GM12878 (cell line): ENCODE measurements around the gene PAQR9.

Source experiments
- CHD4 ChIP-seq: fragments of 200-600 bp; sonication (generic); IDR thresholded peaks from 2 replicates; pipeline ENCODE4 v1.6.1; 2016; ENCODE audit warnings: mild to moderate bottlenecking
- POLR2AphosphoS2 ChIP-seq: IDR thresholded peaks from 2 replicates; pipeline ENCODE4 v1.6.1; 2011; ENCODE audit warnings: low read depth, mild to moderate bottlenecking, low read length, improper control_type of control experiment, moderate library complexity
- YY1 ChIP-seq: IDR thresholded peaks from 2 replicates; pipeline ENCODE4 v1.6.1; 2011; ENCODE audit warnings: low read depth, mild to moderate bottlenecking, low read length
- TF ChIP-seq, protein P1 (sequence below), 3 experiments: IDR thresholded peaks in 2 of 3; conservative IDR thresholded peaks in 1 of 3; 2 replicates each; pipeline ENCODE4 v1.5.1; 2011; ENCODE audit warnings: low read depth in 3 of 3, low read length in 3 of 3, mild to moderate bottlenecking in 3 of 3, control low read depth in 2 of 3, moderate library complexity in 2 of 3, inconsistent platforms in 1 of 3, mixed read lengths in 1 of 3; ENCODE audit not compliant: control insufficient read depth in 2 of 3, insufficient read depth in 1 of 3; ENCODE audit errors: extremely low read depth in 1 of 3

DNA sequence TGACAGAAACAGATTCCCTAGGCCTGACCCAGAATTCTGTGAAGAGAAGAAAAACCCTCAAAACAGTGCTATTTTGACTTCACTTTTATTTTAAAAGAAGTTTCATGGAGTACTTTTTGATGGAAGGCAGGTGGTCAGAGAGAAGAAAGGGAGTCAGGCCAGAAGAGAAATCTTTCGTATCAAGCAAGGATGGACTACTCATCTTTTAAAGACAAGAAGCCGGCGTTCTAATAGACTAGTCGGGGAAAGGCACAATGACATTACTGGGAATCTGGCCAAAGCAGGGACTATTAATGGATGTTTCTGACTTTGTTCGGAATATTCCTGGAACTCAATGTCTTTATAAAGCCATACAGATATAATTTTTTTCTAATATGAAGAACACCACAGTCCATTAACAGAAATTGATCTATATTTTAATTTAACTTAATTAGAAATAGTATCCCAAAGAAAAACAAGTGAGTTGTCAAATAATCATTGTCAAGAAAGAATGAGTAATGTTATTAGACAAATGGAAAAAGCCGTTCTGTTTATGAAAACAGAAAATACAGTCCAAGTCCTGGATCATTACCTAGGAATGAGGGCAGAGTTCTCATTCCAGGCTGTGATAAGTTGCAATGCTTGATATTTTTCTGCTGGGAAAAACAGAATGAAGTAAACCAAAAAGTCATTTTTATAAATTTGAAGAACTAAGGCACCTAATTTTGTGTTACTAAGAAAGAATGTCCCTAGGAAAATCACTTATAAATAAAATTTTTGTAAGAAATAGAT lies 50.9 kb downstream of the PAQR9 start:
- TF ChIP-seq, protein P1, sequence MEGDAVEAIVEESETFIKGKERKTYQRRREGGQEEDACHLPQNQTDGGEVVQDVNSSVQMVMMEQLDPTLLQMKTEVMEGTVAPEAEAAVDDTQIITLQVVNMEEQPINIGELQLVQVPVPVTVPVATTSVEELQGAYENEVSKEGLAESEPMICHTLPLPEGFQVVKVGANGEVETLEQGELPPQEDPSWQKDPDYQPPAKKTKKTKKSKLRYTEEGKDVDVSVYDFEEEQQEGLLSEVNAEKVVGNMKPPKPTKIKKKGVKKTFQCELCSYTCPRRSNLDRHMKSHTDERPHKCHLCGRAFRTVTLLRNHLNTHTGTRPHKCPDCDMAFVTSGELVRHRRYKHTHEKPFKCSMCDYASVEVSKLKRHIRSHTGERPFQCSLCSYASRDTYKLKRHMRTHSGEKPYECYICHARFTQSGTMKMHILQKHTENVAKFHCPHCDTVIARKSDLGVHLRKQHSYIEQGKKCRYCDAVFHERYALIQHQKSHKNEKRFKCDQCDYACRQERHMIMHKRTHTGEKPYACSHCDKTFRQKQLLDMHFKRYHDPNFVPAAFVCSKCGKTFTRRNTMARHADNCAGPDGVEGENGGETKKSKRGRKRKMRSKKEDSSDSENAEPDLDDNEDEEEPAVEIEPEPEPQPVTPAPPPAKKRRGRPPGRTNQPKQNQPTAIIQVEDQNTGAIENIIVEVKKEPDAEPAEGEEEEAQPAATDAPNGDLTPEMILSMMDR (IDR thresholded peaks at IDR 0.05 in 2 of 3, conservative IDR thresholded peaks at IDR 0.05 in 1 of 3; ENCODE audit: control insufficient read depth in 2 of 3, extremely low read depth in 1 of 3, insufficient read depth in 1 of 3, low read depth in 3 of 3, low read length in 3 of 3), result no peak
- TF ChIP-seq YY1, result no peak
- TF ChIP-seq POLR2AphosphoS2, result no peak
- no peak for TF ChIP-seq CHD4
